RWPE1 (cell line): ENCODE measurements around the gene ACBD4.
A peak's percentile ranks its signal among the peaks of the same experiment; 100 is the strongest.

ENCODE experiments used
- CTCF ChIA-PET: fragments of 350-600 bp; sonication (Branson Sonifier 250); formaldehyde crosslinking; extraction: SDS; loops from one replicate; lab custom pipeline; 2021; lab: Yijun Ruan, JAX
- POLR2A ChIA-PET: fragments of 400-600 bp; formaldehyde crosslinking; extraction: SDS; loops from one replicate; lab custom pipeline; 2020; ENCODE audit warnings: antibody characterized with exemption; ENCODE audit not compliant: low non-redundant PET; lab: Yijun Ruan, JAX
- DNase-seq: peaks from one replicate; pipeline ENCODE4 v3.0.0; 2012; ENCODE audit warnings: low spot score
- H3K27ac ChIP-seq: fragments of 450-650 bp; 2 replicates; pipeline ENCODE4 v1.5.1; 2017
- CTCF ChIP-seq: fragments of 450-650 bp; conservative IDR thresholded peaks from 2 replicates; pipeline ENCODE4 v1.5.1; 2017; ENCODE audit warnings: low read depth, mild to moderate bottlenecking

ACBD4 gene

GRCh38 chr17:45161288-45162024 is 26.0 kb downstream of the ACBD4 start, which contains the start of gene HEXIM2:
TSS of gene HEXIM2 (plus strand) at chr17:45161875. CDS start at chr17:45162794, 919 bp downstream.
- TF ChIP-seq CTCF: no peak
- DNase-seq: peak; percentile 97
- CTCF ChIA-PET: interaction anchor here (0.6 to 4.7 kb wide), 7 partner anchors 10 to 37 kb away, joined by 3 to 30 read pairs (median 6); partner anchors contain the start of genes ACBD4 and HEXIM1
- H3K27ac ChIP-seq: peak within 1 kb of the TSS; percentile 95
- POLR2A ChIA-PET: interaction anchor here (0.6 to 2.5 kb wide), 7 partner anchors 10 to 137 kb away, joined by 3 to 40 read pairs (median 8); partner anchors contain the start of gene HEXIM1

- no peak for DNase-seq
- TF ChIP-seq CTCF: no peak
- CTCF ChIA-PET: interaction anchor here (0.7 to 4.7 kb wide), 5 partner anchors 11 to 231 kb away, joined by 3 to 30 read pairs (median 7); partner anchors contain the start of genes ACBD4 and HEXIM1
- POLR2A ChIA-PET: interaction anchor here (0.6 to 2.5 kb wide), 5 partner anchors 10 to 33 kb away, joined by 7 to 40 read pairs (median 11); partner anchors contain the start of gene HEXIM1
- H3K27ac ChIP-seq: peak overlapping the region; percentile 95
These were observed 26.7 kb downstream of the ACBD4 start for GRCh38 chr17:45162025-45162687.

- DNase-seq: no peak
- TF ChIP-seq CTCF: no peak
- H3K27ac ChIP-seq: peak overlapping the region; percentile 29
- POLR2A ChIA-PET: no interaction called here
- CTCF ChIA-PET: interaction anchor here (0.7 kb wide), 1 partner anchor 42 kb away, joined by 3 read pairs; no protein-coding TSS in a partner anchor
These were observed 29.3 kb downstream of the ACBD4 start for GRCh38 chr17:45164734-45165269.

- CTCF ChIA-PET: interaction anchor here (0.6 to 1.6 kb wide), 3 partner anchors 28 to 882 kb away, joined by 3 to 8 read pairs (median 5); partner anchors contain the start of gene ACBD4
- DNase-seq: no peak
- no peak for TF ChIP-seq CTCF
- peak overlapping the region; percentile 100 for H3K27ac ChIP-seq
- POLR2A ChIA-PET: no interaction called here
These were observed 33.7 kb downstream of the ACBD4 start for GRCh38 chr17:45168991-45169752.

- POLR2A ChIA-PET: interaction anchor here (3.0 to 3.6 kb wide), 3 partner anchors 9 to 21 kb away, joined by 14 to 51 read pairs (median 40); partner anchors contain the start of genes HEXIM1 and HEXIM2
- peak overlapping the region; percentile 100 for H3K27ac ChIP-seq
- DNase-seq: no peak
- no peak for TF ChIP-seq CTCF
- CTCF ChIA-PET: interaction anchor here (1.6 to 3.8 kb wide), 2 partner anchors 27 to 35 kb away, joined by 8 to 27 read pairs; partner anchors contain the start of gene ACBD4
These were observed 34.9 kb downstream of the ACBD4 start for GRCh38 chr17:45170280-45170930.
